Testis (tissue), 2 donors: ENCODE measurements around the gene ST3GAL6.

ENCODE experiments used
- CTCF ChIP-seq, 3 experiments: fragments of 450-650 bp in 2 of 3; fragments of 200-600 bp in 1 of 3; sonication (generic) in 1 of 3; IDR thresholded peaks; one replicate each; pipeline ENCODE4 v1.5.1; 2016 to 2019; ENCODE audit warnings: antibody characterized with exemption in 3 of 3, mild to moderate bottlenecking in 2 of 3, moderate library complexity in 1 of 3
- POLR2A ChIP-seq: fragments of 450-650 bp; IDR thresholded peaks from one replicate; pipeline ENCODE4 v1.6.1; 2017; ENCODE audit warnings: antibody characterized with exemption, mild to moderate bottlenecking, moderate library complexity

DNA sequence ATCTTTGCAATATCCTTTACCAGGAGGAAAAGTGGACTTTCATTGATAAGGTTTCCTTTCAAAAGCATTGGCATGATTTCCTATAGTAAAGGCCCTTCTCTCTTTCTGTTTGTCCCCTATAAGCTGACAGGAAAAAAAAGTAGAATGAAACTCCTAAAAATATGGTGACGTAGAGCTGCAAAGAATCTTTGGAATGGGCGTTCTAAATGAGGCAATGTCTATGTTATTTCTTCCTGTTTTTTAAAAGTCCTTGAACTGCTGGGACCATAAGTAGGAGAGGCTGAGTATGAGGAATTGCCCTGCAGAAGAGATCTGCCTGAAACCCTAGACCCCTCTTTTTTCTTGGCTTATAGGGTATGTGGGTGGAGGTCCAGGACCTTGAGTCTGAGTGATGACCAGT, 17.2 kb downstream of the ST3GAL6 start:
- no peak for TF ChIP-seq CTCF (IDR thresholded peaks at IDR 0.05)
- no peak for TF ChIP-seq POLR2A
